ENCODE results near the gene CBR3. TPM values are rescaled to one million over a fixed set of nuclear protein-coding genes. Genes with fewer than 3 reads are reported as not detected.

The CBR3 gene
- total RNA-seq, 4 donors from 2014 or later = 21.3 to 45.9 (median 37.9) TPM

GRCh38 chr21:36163750-36164741, 29.2 kb downstream of the CBR3 start:
- 59 to 65% methylated on average over 10 of the region's 10 CpGs for WGBS, 2 donors
- no peak for DNase-seq (ENCODE audit: low spot score in 2 of 2)
- TF ChIP-seq, protein P1, sequence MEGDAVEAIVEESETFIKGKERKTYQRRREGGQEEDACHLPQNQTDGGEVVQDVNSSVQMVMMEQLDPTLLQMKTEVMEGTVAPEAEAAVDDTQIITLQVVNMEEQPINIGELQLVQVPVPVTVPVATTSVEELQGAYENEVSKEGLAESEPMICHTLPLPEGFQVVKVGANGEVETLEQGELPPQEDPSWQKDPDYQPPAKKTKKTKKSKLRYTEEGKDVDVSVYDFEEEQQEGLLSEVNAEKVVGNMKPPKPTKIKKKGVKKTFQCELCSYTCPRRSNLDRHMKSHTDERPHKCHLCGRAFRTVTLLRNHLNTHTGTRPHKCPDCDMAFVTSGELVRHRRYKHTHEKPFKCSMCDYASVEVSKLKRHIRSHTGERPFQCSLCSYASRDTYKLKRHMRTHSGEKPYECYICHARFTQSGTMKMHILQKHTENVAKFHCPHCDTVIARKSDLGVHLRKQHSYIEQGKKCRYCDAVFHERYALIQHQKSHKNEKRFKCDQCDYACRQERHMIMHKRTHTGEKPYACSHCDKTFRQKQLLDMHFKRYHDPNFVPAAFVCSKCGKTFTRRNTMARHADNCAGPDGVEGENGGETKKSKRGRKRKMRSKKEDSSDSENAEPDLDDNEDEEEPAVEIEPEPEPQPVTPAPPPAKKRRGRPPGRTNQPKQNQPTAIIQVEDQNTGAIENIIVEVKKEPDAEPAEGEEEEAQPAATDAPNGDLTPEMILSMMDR (IDR thresholded peaks at IDR 0.05) = no peak
- TF ChIP-seq POLR2A (IDR thresholded peaks at IDR 0.05) = no peak
- intact Hi-C loops (cut with DNase I; ENCODE audit: low total_unique reads) = no loop called here
- H3K4me3 ChIP-seq (ENCODE audit: low read depth, poor library complexity, severe bottlenecking) = no peak overlapping the region

- no peak for TF ChIP-seq POLR2A (IDR thresholded peaks at IDR 0.05)
- TF ChIP-seq, protein P1 (IDR thresholded peaks at IDR 0.05) = no peak
- no peak for DNase-seq (ENCODE audit: low spot score in 2 of 2)
- WGBS, 2 donors = 93 to 97% methylated on average over 11 of the region's 11 CpGs
- intact Hi-C loops (cut with DNase I; ENCODE audit: low total_unique reads) = no loop called here
- no peak overlapping the region for H3K4me3 ChIP-seq (ENCODE audit: low read depth, poor library complexity, severe bottlenecking)
These were observed 30.5 kb downstream of the CBR3 start for GRCh38 chr21:36165356-36165755.

DNA sequence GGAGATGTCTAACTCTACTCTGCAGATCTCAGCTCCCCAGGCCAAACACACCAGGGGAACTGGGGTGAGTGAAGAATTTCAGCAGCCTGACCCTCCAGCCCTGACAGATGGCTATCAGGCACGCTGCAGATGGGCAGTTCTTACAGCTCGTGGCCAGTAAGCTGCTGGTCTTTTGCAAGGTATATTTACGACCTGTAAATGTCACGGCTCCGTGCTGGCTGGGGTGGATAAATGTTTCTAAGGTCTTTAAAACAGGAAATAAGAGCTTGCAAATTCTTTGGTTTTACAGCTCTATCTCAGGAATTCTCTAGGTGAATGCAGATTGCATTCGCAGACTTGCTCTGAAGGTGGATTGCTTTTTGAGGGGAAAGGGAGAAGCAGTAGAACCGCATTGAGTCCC, 31.8 kb downstream of the CBR3 start:
- 92 to 95% methylated on average over 7 of the region's 7 CpGs for WGBS, 2 donors
- TF ChIP-seq POLR2A (IDR thresholded peaks at IDR 0.05) = no peak
- TF ChIP-seq, protein P1 (IDR thresholded peaks at IDR 0.05) = no peak
- no peak overlapping the region for H3K4me3 ChIP-seq (ENCODE audit: low read depth, poor library complexity, severe bottlenecking)
- DNase-seq (ENCODE audit: low spot score in 2 of 2) = no peak
- intact Hi-C loops (cut with DNase I; ENCODE audit: low total_unique reads) = no loop called here

- no peak for TF ChIP-seq POLR2A (IDR thresholded peaks at IDR 0.05)
- TF ChIP-seq, protein P1 (IDR thresholded peaks at IDR 0.05) = no peak
- intact Hi-C loops (cut with DNase I; ENCODE audit: low total_unique reads) = no loop called here
- no peak for DNase-seq (ENCODE audit: low spot score in 2 of 2)
- H3K4me3 ChIP-seq (ENCODE audit: low read depth, poor library complexity, severe bottlenecking) = no peak overlapping the region
- WGBS, 2 donors = 92% methylated on average over 4 of the region's 4 CpGs
These were observed 32.7 kb downstream of the CBR3 start for GRCh38 chr21:36167541-36167940.

GRCh38 chr21:36169470-36170128, 34.7 kb downstream of the CBR3 start:
- WGBS, 2 donors = 87 to 92% methylated on average over 19 of the region's 19 CpGs
- H3K4me3 ChIP-seq (ENCODE audit: low read depth, poor library complexity, severe bottlenecking) = no peak overlapping the region
- no peak for DNase-seq (ENCODE audit: low spot score in 2 of 2)
- TF ChIP-seq, protein P1 (IDR thresholded peaks at IDR 0.05) = no peak
- TF ChIP-seq POLR2A (IDR thresholded peaks at IDR 0.05) = no peak
- intact Hi-C loops (cut with DNase I; ENCODE audit: low total_unique reads) = no loop called here
